Progenitor cell of endocrine pancreas (in vitro differentiated cells): Measurements from ENCODE around the gene MRGPRF. TPM values are rescaled to one million over a fixed set of nuclear protein-coding genes. Genes with fewer than 3 reads are reported as not detected.

ENCODE experiments used
- DNase-seq: peaks from one replicate; pipeline ENCODE4 v3.0.0; 2021; ENCODE audit warnings: low spot score; ENCODE audit not compliant: unreplicated experiment
- H3K27ac Mint-ChIP-seq: 2 replicates; pipeline ENCODE4 v1.8.0; 2021; ENCODE audit warnings: mild to moderate bottlenecking, moderate library complexity, mixed read lengths
- H3K27me3 Mint-ChIP-seq: 2 replicates; pipeline ENCODE4 v1.8.0; 2021; ENCODE audit warnings: mixed read lengths
- H3K36me3 Mint-ChIP-seq: 2 replicates; pipeline ENCODE4 v1.8.0; 2022; ENCODE audit warnings: mixed read lengths; ENCODE audit not compliant: insufficient read depth
- H3K4me1 Mint-ChIP-seq: 2 replicates; pipeline ENCODE4 v1.8.0; 2021; ENCODE audit warnings: low read depth, mixed read lengths
- H3K4me3 Mint-ChIP-seq: 2 replicates; pipeline ENCODE4 v1.8.0; 2021; ENCODE audit warnings: low read depth, mild to moderate bottlenecking, moderate library complexity, mixed read lengths
- H3K9me3 Mint-ChIP-seq: 2 replicates; pipeline ENCODE4 v1.8.0; 2021; ENCODE audit warnings: low read depth, mixed read lengths
- CTCF ChIP-seq: fragments of 200-600 bp; sonication (generic); IDR thresholded peaks from one replicate; pipeline ENCODE4 v1.5.0; 2021; ENCODE audit warnings: antibody characterized with exemption, mild to moderate bottlenecking; ENCODE audit not compliant: unreplicated experiment
- long read RNA-seq: library from polyadenylated mRNA; unstranded; transcript quantifications from one replicate; pipeline ENCODE4 v2.0.0, GENCODE V29; 2020
- total RNA-seq: library from RNA; stranded (reverse); gene quantifications from 2 replicates; pipeline ENCODE4 v1.2.1, GENCODE V29; 2021

The MRGPRF gene
- total RNA-seq: 0.24 and 0.41 TPM in 2 replicates
- long read RNA-seq: 0 reads

- peak; percentile 34 for TF ChIP-seq CTCF
- Mint-ChIP-seq H3K36me3 (no peaks in the 10 kb centered on the region), H3K27me3 (peaks cover 20% of the 10 kb centered on the region), H3K4me1 (peaks cover 19% of the 10 kb centered on the region), H3K27ac (no peak within 1 kb of the TSS), H3K9me3 (no peaks in the 10 kb centered on the region), H3K4me3 (no peak within 1 kb of the TSS)
- no peak for DNase-seq
These were observed at the start of gene MRGPRF for GRCh38 chr11:69013009-69013951. MRGPRF (minus strand) TSS chr11:69013246; CDS start chr11:69009901, 3,345 bp downstream.

GRCh38 chr11:69062169-69062855 is 49.3 kb upstream of the MRGPRF start:
- Mint-ChIP-seq H3K27me3 (no peaks in the 10 kb centered on the region), H3K4me3 (no peak overlapping the region), H3K27ac (no peak overlapping the region), H3K36me3 (no peaks in the 10 kb centered on the region), H3K4me1 (no peaks in the 10 kb centered on the region), H3K9me3 (no peaks in the 10 kb centered on the region)
- no peak for TF ChIP-seq CTCF
- no peak for DNase-seq

- no peak for DNase-seq
- Mint-ChIP-seq H3K27ac (no peak overlapping the region), H3K4me3 (no peak overlapping the region), H3K9me3 (no peaks in the 10 kb centered on the region), H3K27me3 (no peaks in the 10 kb centered on the region), H3K4me1 (no peaks in the 10 kb centered on the region), H3K36me3 (no peaks in the 10 kb centered on the region)
- no peak for TF ChIP-seq CTCF
These were observed 48.6 kb upstream of the MRGPRF start for GRCh38 chr11:69061713-69062053.

GRCh38 chr11:69060806-69061712 is 48.0 kb upstream of the MRGPRF start:
- H3K36me3 Mint-ChIP-seq: no peaks in the 10 kb centered on the region
- no peak for TF ChIP-seq CTCF
- H3K9me3 Mint-ChIP-seq: no peaks in the 10 kb centered on the region
- DNase-seq: no peak
- no peak overlapping the region for H3K4me3 Mint-ChIP-seq
- H3K4me1 Mint-ChIP-seq: peaks cover 2% of the 10 kb centered on the region
- no peaks in the 10 kb centered on the region for H3K27me3 Mint-ChIP-seq
- peak overlapping the region; percentile 31 for H3K27ac Mint-ChIP-seq

- H3K4me3 Mint-ChIP-seq: no peak overlapping the region
- TF ChIP-seq CTCF: no peak
- no peak for DNase-seq
- no peak overlapping the region for H3K27ac Mint-ChIP-seq
- H3K27me3 Mint-ChIP-seq: no peaks in the 10 kb centered on the region
- H3K4me1 Mint-ChIP-seq: peaks cover 6% of the 10 kb centered on the region
- no peaks in the 10 kb centered on the region for H3K9me3 Mint-ChIP-seq
- H3K36me3 Mint-ChIP-seq: peaks cover 1% of the 10 kb centered on the region
These were observed 46.9 kb upstream of the MRGPRF start for GRCh38 chr11:69059985-69060384.
